GM21576 (cell line): ENCODE data around the gene NRBF2.
"Not testable (repeated sequence)": the region's sequence is repeated elsewhere in the genome, so short reads cannot be mapped to it uniquely, and the experiment has no call there.

Experiments
- ATAC-seq: cut with Tn5 transposase; IDR thresholded peaks from one replicate; pipeline ENCODE4 v1.9.1; 2021; ENCODE audit warnings: mild to moderate bottlenecking, moderate library complexity; ENCODE audit not compliant: unreplicated experiment

NRBF2 gene

DNA sequence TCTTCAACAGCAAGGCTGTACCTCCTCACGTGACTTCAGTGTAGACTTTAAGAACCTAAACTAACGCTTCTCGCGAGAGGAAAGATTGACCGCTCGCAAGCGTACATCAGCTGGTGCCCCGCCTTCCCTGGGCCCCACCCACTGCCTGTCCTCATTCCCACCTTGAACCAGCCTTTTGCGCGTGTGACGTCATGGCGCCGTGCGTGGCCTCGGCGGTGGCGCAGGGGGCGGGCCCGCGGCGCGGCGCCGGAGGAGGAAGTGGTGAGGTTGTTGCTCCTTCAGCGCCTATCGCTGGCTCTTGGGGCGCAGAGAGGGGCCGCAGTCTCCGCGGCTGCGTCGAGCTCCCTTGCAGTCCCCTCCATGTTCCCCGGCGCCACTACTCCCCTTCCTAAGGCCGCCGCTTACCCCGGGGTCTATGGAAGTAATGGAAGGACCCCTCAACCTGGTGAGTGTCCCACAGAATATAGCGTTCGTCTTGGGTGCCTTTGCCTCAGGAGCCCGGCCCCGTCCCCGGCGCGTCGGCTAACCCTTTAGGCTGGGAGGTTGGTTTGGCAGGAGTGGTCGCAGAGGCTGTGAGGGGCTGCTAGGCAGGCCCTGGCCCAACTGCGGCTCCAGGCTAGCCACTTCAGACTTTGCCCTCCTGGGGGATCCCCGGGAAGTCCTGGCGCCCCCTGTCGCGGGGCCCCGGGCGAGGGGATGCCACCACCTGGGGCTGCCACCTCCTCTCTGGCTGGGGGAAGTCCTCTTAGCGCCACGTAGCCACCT is at the start of gene NRBF2:
Gene NRBF2, plus strand, starts transcription at position 273 of the 765 bp plus-strand sequence. Its CDS starts 143 bp downstream, at position 416.
- ATAC-seq, result peak; percentile 95

DNA sequence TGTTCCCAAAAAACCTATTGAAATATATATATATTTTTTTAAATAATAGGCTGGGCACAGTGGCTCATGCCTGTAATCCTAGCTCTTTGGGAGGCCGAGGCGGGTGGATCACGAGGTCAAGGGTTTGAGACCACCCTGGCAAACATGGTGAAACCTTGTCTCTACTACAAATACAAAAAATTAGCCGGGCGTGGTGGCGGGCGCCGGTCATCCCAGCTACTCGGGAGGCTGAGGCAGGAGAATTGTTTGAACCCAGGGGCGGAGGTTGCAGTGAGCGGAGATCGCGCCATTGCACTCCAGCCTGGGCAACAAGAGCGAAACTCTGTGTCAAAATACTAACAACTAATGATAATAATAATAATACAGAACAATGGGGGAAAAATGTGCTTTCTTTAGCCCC is 49.7 kb upstream of the NRBF2 start:
- not testable (repeated sequence) for ATAC-seq

DNA sequence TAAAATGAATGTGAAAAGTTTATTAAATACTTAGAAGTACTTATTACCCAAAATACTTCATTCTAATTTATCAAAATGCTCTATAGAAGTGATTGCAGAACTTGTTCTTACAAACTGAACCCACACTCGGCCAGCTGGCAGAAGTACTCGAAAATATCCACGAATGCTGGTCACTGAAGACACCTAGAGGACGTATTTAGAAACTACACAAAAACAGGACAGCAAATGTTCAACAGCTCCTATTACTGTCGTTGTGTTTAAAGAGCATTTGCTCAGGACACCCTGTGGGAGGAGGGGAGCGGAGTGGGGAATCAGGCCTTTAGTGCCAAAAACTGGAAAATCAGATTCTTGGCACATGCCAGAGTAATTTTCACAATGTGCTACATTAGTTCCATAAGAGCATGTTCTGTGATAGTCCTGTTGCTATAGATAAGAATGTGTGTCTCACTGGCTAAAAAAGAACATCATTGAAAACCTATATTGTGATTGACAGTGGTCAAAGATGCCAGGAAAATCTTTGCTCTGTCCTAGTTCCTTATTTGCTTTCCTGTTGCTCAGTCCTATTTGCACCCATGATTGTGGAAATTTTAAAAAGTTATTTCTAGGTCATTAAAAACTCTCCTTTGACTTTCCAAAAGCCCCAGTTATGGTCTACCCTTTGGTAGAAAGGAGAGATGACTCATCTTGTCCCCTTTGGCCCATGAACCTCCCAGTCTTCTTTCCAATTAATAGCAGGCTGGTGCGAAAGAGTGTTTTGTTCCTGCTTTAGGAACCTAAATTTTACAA is 49.0 kb upstream of the NRBF2 start:
- ATAC-seq, result peak; percentile 78

DNA sequence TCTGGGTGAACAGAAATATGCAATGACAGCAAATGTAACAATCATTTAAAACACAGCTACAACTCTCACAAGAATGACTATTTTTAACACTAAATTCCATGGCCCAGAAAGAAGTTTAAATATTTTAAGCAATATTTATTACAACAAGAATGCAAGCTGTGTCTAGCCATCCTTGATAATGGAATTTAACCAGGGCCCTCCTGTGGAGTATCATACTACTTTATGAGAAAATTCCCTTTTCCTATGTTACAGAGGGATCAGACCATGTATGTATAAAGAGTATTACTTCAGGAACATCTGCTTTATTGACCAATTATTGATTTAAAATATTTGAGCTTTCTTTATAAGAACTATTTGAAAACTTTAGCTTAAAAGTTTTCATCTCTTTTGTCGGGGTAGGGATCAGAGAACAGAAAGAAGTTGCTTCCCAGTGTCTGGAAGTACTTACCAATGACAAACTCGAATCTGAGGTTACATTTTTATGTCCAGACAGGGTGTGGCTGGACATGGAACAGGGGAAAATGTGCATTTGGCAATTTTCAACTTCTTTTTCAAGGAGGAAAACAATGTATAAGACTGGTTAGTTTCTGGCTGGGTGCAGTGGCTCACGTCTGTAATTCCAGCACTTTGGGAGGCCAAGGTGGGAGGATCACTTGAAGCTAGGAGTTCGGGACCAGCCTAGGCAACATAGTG is 48.3 kb upstream of the NRBF2 start:
- ATAC-seq, result no peak

DNA sequence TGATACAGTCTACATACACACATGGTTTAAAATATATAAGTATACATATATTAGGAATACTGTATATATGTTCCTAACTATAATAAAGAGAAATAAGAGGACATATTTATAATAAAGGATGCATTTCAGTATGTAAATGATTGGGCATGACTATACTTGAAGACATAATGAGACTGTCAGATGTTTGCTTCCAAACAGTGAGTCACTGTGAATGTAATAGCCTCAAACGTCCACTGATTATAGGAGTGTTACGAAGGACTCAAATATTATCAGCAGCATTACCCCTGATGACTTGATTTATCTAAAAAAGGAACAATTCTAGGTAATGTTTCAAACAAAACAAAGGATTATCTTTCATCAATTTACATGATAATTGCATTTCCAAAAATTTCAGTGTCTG is 39.9 kb upstream of the NRBF2 start:
- no peak for ATAC-seq

DNA sequence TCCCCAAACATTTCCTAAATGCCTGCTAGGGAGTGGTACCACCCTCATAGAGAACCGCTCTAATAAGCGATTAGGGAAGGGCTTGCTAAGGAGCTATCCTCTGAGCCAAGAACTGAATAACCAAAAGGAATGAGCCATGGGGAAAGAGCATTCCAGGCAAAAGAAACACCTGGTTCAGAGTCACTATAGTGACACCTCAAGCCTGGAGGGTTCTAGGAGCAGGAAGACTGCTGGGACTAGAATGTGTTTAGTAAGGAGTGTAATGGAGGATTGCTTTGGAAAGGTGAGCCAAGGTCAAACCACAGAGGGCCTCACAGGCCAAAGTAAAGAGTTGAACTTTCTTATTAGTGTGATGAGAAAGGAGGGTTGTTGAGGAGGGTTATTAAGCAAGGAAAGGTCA is 38.7 kb upstream of the NRBF2 start:
- ATAC-seq, result no peak

DNA sequence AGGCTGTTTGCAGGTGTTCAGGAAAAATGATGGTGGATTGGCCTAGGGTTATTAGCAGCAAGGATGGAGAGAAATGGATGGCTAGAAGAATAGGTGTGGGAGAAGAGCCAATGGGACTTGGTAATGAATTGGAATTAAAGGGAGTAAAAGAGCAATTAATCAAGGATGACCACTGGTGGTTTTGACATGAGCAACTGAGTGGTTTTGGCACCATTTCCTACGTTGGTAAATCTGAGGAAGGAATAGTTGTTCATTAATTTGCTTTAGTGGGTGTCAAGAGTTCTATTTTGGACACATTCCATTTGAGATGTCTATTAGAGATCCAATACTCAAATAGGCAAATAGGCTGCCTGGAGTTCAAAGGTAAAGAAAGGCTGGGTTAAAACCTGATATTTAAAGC is 38.2 kb upstream of the NRBF2 start:
- no peak for ATAC-seq

DNA sequence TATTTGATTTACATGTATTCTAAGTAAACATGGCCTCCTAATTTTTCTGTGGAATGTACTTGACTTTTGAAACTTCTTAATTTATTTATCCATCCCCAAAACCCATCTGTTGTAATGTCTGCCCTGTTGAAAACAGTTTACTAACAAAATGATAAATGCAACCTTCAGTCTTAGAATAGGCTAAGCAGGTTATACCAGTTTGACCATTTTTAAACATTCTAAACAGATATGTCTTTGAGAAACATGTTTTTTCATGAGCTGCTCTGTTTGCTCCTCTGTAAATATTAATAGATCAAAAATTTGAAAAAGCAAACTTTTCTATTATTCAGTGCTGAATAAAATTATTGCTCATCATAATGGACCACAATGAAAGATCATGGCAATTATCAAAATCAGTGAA is 33.4 kb upstream of the NRBF2 start:
- ATAC-seq, result no peak

DNA sequence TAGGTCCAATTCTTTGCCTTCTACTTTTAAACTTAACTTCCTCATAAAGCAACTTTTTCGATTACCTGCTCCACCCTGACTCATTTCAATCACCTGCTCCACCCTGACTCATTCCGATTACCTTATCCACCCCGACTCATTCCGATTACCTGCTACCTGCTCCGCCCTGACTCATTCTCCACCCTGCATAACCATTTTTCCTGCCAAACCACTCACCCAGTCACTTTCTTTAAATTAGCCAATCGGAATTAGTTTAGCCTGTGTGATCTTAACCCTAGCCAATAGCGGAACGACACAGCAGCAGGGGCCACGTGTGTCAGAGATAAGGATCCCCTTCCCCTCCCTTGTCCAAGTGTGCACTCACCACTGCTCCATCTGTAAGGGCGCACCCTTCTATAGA is 32.0 kb upstream of the NRBF2 start:
- ATAC-seq, result not testable (repeated sequence)

DNA sequence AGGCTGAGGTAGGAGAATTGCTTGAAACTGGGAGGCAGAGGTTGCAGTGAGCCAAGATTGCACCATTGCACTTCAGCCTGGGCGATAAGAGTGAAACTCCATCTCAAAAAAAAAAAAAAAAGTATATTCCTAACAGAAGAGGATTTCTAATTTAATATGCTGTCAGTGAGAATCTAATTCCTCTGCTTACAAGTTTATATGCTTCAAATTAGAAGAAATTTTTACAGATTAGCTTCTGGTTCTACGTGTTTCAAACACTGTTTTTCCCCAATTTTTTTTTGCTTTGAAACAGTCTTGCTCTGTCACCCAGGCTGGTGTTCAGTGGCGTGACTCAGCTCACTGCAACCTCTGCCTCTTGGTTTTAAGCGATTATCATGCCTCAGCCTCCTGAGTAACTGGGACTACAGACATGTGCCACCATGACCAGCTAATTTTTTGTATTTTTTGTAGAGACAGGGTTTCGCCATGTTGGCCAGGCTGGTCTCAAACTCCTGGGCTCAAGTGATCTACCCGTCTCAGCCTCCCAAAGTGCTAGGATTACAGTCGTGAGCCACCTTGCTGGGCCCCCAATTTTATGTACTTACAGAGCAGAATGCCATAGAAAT is 30.7 kb upstream of the NRBF2 start:
- ATAC-seq, result not testable (repeated sequence)

DNA sequence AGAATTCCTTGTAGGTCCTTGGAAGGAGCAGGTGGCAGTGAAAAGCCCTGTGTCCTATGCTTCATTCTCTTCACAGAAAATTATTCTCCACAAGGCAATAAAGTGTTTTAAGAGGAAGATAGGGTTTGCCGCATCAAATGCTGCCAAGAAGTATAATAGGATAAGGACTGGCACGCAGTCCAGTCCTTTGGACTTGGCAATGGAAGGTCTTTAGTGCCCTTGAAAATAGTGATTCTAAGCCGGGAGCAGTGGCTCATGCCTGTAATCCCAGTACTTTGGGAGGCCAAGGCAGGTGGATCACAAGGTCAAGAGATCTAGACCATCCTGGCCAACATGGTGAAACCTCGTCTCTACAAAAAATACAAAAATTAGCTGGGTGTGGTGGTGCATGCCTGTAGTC is 29.9 kb upstream of the NRBF2 start:
- ATAC-seq, result not testable (repeated sequence)

DNA sequence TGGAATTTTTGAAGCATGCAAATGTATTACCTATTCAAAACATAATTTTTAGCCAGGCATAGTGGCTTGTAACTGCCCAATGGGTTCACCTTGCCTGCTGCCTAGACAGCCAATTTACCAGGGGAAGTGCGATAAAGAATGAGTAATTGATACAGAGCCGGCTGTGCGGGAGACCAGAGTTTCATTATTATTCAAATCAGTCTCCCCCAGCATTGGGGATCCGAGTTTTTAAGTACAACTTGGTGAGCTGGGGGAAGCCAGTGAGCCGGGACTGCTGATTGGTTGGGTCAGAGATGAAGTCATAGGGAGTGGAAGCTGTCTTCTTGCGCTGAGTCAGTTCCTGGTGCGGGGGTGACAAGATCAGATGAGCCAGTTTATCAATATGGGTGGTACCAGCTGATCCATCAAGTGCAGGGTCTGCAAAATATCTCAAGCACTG is 29.1 kb upstream of the NRBF2 start:
- ATAC-seq, result no peak

DNA sequence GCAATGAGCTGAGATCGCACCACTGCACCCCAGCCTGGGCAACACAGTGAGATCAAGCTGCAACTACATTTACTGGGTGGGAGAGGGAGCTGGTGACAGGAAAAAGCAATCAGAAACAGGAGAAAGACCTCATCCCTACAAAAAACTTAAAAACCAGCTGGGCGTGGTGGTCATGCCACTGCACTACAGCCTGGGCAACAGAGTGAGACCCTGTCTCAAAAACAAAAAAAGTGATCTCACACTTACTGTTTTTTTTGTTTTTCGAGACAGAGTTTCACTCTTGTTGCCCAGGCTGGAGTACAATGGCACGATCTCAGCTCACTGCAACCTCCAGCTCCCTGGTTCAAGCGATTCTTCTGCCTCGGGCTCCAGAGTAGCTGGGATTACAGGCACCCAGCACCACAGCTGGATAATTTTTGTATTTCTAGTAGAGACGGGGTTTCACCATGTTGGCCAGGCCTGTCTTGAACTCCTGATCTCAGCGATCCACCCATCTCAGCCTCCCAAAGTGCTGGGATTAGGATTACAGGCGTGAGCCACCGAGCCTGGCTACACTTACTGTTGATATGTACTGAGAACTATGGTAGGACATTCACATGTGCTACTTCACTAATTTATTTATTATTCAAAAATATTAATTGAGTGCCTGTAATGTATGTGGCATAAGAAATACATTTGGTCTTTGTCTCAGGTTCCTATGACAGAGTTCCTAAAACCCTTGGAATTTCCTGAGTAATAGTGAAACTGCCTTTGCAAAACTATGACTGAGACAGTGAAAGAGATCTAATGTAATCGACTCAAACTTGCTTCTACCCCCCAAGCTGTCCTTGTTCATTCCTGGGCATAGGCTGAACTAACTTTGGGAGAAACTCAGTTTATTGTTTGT is 27.7 kb upstream of the NRBF2 start:
- ATAC-seq, result no peak

DNA sequence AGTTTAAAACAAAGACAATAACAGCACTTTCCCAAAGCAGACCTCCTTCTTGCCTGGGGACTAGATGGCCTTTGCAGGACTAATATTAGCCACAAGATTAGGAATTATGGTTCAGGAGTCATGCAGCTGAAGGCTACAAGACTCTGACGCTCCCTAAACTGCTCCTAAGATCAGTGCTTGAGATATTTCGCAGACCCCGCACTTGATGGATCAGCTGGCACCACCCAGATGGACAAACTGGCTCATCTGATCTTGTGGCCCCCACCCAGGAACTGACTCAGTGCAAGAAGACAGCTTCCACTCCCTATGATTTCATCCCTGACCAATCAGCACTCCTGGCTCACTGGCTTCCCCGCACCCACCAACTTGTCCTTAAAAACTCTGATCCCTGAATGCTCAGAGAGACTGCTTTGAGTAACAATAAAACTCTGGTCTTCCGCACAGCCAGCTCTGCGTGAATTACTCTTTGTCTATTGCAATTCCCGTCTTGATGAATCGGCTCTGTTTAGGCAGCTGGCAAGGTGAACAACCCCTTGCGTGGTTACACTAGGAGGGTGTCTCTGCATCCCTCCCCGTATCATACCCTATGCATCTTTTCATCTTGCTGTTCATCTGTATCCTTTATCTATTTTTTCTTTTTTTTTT is 26.9 kb upstream of the NRBF2 start:
- ATAC-seq, result no peak

DNA sequence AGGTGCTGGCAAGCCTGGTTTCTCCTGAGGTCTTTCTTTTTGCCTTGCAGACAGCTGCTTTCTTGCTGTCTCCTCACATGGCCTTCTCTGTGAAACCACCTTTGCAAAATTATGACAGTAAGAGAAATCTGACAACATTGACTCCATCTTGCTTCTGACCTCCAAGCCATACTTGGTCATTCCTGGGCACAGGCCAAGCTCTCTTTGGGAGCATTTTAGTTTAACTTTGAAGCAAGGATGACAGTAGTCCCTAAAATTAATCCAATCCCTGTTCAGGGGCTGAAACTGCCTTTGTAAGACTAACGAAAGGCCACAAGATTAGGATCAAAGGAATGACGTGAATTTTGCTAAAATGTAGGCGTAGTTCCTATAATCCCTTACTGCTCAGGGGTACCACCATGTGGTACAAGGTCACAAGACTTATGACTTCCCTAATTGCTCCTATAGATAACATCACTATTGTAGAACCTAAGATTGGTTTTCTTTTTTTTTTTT is 25.1 kb upstream of the NRBF2 start:
- ATAC-seq, result no peak

DNA sequence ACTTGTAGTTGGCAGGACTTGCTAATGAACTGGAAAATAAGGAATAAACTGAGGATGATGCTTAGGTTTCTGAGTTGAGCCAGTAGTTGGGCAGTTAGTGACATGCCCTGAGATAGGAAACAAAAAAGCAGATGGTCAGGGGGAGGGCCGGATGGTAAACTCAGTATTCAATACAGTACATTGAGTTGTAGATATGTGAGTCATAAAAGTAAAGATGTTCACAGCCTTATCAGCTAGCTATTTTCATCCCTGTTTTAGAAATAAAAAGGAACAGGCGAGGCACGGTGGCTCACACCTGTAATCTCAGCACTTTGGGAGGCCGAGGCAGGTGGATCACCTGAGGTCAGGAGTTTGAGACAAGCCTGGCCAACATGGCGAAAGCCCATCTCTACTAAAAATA is 22.2 kb upstream of the NRBF2 start:
- ATAC-seq, result no peak

DNA sequence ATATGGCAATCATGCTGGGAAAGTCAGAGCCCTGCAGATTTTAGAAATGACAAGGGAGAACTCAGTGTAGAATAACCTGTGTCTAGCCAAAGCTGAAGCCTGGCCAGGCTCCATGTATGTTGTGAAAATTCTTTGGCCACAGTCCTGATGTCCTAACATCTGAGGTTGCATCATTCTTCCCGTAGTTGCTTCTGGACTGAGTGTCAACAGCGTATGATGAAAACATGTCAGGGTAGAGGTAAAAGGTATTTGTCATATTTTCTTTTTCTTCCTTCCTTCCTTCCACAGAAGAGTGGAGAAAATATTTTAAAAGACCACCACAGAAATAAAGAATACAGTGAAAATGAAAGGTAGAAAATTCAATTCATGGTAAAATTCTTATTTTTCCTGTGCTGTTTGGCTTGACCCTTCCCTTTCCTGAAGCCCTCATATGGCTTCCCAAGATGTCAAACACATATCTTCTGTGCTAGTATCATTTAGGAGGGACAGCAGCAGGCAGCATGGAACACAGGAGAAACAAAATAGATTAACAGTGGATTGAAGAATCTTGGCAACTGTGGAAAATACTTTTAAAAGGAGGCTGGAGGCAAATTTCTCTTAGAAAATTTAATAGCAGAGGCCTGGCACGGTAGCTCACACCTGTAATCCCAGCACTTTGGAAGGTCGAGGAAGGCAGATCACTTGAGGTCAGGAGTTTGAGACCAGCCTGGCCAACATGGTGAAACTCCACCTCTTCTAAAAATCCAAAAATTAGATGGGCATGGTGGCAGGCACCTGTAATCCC is 18.9 kb upstream of the NRBF2 start:
- ATAC-seq, result no peak

DNA sequence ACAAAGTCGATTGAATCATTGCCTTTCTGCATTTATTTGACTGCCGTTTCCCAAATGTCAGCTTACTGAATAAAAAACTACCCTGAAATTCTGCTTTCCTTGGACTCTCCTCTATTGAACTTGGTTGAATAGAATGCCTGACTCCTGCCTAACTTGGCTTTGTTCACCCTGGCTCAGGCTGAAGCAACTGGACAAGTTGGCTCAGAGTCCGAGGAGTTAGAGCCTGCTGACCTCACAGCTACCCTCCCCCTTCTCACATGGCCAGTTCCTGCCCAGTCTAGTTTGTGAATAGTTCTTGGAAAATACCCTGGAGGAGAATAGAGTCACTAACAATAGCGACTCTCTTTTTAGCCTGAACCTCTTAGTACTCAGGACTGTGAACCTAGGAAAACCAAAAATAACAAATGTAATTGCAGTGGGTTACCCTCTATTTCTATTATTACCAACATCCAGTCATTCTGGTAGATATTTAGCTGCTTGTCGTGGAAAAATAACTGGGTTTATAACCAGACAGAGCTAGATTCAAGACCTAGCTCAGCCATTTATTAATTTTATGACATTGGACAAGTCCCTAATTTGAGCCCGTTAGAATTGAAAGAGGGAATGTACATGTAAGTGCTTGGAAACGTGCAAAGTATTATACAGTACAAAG is 17.3 kb upstream of the NRBF2 start:
- no peak for ATAC-seq
